Midbrain (tissue), 1 donor: Measurements from ENCODE around the gene CIB2.
A peak's percentile ranks its signal among the peaks of the same experiment; 100 is the strongest.

Experiments
- DNase-seq: peaks from one replicate; lab custom pipeline; 2025; lab: John Stamatoyannopoulos, UW

CIB2 gene

GRCh38 chr15:78065973-78066946, 65.0 kb downstream of the CIB2 start:
- DNase-seq = no peak

DNA sequence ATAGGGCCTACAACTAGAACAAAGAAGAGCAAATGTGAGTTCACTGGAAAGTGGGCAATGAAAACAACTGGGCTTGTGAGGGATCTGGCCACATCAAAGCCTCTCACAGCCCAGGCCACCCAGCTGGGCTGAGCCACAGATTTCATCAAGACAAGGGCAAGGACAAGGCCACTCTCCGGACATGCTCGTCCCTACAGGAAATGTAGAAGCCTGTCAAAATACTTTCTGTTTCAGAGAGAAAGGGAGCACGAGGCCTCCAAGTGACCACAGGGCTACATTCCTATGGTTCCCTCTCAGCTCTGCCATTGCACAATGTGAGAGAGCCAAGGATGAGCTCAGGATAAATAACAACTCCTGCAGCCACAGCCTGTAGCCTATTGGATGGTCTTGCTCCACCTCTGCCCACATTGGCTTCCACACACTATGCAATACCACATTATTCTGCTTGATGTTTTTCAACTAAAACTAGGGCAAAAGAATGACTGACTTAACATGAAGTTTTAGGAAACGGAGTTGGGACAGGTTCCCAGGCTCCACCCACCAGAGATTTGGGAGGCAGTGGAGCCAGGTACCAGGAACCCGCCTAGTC, 65.9 kb downstream of the CIB2 start:
- peak; percentile 66 for DNase-seq

DNA sequence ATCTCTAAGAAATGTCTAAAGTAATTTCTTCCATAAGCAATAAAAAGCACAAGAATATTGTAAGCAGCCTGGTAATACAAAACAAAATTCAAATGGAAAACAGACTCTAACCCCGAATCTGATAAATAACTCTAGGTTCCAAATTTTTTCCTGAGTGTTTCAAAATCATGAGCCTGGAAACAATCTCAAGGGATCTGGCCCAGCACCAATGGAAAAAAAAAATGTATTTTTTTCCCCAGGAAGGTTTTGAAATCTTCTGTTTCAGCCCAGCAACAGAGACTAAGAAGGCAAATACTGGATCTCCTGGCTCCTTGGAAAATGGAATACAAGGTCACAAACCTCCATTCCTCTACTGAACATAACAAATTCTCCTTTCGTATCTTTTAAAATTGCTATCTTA, 66.7 kb downstream of the CIB2 start:
- DNase-seq = no peak

DNA sequence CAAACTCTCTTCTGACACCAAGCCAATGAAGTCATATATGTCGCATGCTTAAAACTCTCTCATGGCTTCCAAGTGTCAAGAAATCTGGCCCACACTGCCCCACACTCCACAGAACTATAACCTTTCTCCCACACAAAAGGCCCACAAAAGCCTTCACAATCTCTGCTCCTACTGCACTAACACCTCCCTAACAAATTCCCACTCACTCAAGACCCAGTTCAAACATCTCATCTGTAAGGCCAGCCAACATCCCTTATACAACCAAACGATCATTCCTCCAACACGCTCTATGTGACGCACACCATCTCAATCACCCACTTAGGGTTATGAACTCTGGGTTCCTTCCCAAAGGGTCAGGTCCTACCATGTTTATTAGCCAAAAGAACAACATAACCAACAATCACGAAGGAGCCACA, 67.3 kb downstream of the CIB2 start:
- DNase-seq = no peak

DNA sequence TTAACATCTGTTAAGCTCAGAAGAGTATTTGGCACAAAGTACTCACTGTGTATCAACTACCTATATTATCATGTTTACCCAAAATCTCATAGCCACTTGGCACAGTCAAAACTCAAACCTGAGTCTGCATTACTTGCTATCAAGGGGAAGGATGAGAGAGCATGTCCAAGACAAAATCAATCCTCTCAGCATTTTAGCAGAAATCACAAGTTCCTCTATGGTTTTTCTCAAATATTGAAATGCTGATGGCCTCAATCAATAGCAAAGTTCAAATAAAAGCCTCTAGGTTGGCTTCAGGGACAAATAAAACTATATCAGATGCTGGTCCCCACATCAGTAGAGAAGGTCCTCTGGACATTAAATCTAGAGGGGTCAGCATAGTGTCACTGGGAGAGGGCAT, 68.0 kb downstream of the CIB2 start:
- DNase-seq = no peak

DNA sequence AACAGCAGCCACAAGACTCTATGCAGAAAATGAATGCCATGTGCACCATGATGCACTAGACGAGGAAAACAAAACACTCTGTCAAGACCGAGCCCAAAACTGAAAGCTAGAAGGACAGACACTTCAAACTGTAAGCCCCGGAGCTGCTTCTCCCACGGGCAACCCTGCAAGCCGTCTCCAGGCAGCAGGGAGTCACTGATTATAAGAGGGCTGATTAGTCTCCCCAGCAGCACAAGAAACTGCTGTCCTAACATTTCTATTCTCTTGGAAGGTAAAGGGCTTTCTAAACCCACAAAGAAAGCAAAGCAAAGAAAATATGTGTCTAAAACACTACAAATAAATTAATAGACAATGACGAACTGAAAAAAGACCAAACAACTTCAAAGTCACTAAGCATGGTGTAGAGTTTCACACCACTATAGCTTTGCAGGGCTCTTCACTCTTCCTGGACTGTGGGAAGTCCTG, 69.2 kb downstream of the CIB2 start:
- peak; percentile 32 for DNase-seq

DNA sequence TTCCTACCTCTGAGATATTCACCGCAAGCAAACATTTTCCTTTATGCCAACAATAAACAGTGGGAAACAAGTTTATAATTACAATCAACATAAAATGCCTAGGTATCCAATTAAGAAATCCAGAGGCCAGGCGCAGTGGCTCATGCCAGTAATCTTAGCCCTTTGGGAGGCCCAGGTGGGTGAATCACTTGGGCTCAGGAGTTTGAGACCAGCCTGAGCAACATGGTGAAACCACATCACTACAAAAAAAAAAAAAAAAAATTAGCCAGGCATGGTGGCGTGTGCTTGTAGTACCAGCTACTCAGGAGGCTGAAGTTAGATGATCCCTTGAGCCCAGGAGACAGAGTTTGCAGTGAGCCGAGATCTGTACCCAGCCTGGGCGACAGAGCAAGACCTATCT, 71.0 kb downstream of the CIB2 start:
- DNase-seq = no peak

GRCh38 chr15:78059110-78059839, 72.0 kb downstream of the CIB2 start:
- DNase-seq = no peak

DNA sequence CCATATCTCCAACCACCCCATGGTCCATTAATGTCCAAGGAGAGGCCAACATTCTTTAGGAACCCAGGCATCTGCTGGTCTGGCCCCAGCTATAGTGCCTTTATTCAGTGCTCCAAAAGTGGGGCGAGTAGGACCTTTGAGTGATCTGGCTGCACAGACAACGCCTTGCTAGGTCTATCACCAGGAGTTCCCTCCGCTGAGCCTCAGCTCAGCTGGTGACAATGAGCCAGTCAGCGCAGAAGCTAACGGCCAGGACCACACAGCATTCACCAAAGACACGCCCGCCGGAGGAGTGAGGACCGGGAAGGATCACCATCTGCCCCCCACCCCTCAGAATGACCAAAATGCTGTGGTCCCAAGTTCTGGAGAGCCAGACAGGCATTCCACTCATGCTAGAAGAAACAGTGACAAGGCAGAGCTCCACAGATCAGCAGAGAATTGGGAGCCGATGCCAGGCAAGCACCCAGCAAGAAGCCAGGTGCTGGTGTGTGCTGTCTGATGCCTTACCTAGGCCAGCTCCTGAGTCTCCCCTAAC, 72.8 kb downstream of the CIB2 start:
- DNase-seq = no peak

GRCh38 chr15:78057803-78058202, 73.4 kb downstream of the CIB2 start:
- no peak for DNase-seq

- peak; percentile 30 for DNase-seq
Measured at GRCh38 chr15:78056714-78057269, 74.5 kb downstream of the CIB2 start.

DNA sequence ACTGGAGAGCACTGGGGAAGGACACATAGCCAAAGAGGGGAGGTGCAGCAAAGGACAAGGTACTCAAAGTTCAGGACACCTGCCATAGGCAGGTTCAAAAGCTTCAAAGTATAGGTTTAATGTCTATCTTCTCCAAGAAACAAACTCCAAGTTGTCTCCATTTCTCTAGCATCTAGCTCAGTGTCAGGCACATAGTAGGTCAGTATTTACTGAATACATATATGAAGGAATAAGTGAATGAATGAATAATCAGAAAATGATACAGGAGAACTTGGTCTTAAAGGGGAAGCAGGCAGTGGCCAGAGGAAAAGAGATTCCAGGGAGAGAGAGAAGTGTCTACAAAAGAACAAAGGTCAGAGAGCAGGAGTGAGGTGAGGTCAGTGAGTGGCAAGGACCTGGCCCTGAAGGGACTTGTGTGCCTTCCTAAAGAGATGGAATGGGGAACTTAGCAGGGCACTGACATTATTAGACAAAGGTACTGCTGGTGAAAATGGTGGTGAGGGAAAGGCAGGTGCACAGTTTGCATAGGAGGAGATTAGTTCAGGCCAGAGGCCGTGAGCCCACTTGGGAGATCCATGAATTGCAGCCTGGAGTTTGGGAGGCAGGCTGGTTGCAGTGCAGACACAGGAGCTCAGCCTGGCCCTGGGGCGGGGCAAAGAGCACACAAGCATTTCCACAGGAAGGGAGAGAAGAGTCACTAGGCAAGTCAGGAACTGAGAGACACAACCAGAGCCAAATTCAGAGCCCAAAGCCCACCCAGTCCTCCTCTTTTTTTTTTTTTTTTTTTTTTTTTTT, 75.1 kb downstream of the CIB2 start:
- peak; percentile 18 for DNase-seq

- no peak for DNase-seq
Measured at GRCh38 chr15:78054966-78055365, 76.3 kb downstream of the CIB2 start.
